GM12878 (cell line): ENCODE data around the gene CDHR2. TPM values are rescaled to one million over a fixed set of nuclear protein-coding genes. Genes with fewer than 3 reads are reported as not detected.
A peak's percentile ranks its signal among the peaks of the same experiment; 100 is the strongest.

Source experiments
- ATAC-seq: fragments of 200-7000 bp; cut with Tn5 transposase; 3 replicates; pipeline ENCODE4 v1.9.1; 2020; ENCODE audit warnings: mild to moderate bottlenecking, moderate library complexity
- BruUV-seq: library from RNA; stranded (reverse); fragments of 400-500 nt; replicated peaks from 2 replicates; lab custom pipeline; 2021; lab: Mats Ljungman, UMichigan
- CTCF ChIA-PET: fragments of 300-600 bp; sonication (Branson Sonifier 250); formaldehyde crosslinking; extraction: SDS; loops from one replicate; lab custom pipeline; 2021; ENCODE audit warnings: inconsistent platforms; lab: Yijun Ruan, JAX
- POLR2A ChIA-PET: fragments of 350-600 bp; formaldehyde crosslinking; extraction: SDS; loops from one replicate; lab custom pipeline; 2021; ENCODE audit warnings: inconsistent platforms; lab: Charles Lee
- RAD21 ChIA-PET: fragments of 300-600 bp; sonication (Branson Sonifier 250); formaldehyde crosslinking; loops from one replicate; lab custom pipeline; 2023; ENCODE audit warnings: antibody characterized with exemption; ENCODE audit not compliant: unreplicated experiment; lab: Charles Lee
- SMC1A ChIA-PET: fragments of 300-600 bp; sonication (Branson Sonifier 250); formaldehyde crosslinking; loops from one replicate; lab custom pipeline; 2023; ENCODE audit not compliant: unreplicated experiment, uncharacterized antibody; lab: Charles Lee
- DNase-seq: peaks from one replicate; pipeline ENCODE4 v3.0.0-alpha.2; 2011; ENCODE audit warnings: low read depth, low spot score
- FAIRE-seq: peaks from 3 replicates; lab custom pipeline; 2011; peaks lifted over from hg19 to GRCh38; lab: Jason Lieb, UNC
- H2AFZ ChIP-seq: 2 replicates; pipeline ENCODE4 v1.6.0; 2011; ENCODE audit warnings: low read depth, low read length, control low read depth; ENCODE audit not compliant: control insufficient read depth
- H3K27ac ChIP-seq: 2 replicates; pipeline ENCODE4 v1.5.1; 2011; ENCODE audit warnings: control low read depth; ENCODE audit not compliant: control insufficient read depth, insufficient read depth
- H3K27me3 ChIP-seq, 2 experiments: replicated peaks in 1 of 2; 2 replicates each; pipeline versions ENCODE4 v1.6.0 to v1.6.1; 2011; ENCODE audit warnings: low read length in 1 of 2; ENCODE audit not compliant: control insufficient read depth in 2 of 2, insufficient read depth in 2 of 2
- H3K36me3 ChIP-seq, 2 experiments: 2 replicates each; pipeline ENCODE4 v1.5.1; 2011; ENCODE audit warnings: low read length in 1 of 2; ENCODE audit not compliant: control insufficient read depth in 2 of 2, insufficient read depth in 2 of 2
- H3K4me1 ChIP-seq: 2 replicates; pipeline ENCODE4 v1.6.1; 2011; ENCODE audit warnings: mild to moderate bottlenecking, low read length, moderate library complexity, mixed read lengths; ENCODE audit not compliant: control insufficient read depth, insufficient read depth
- H3K4me2 ChIP-seq: 2 replicates; pipeline ENCODE4 v1.6.0; 2011; ENCODE audit warnings: control low read depth; ENCODE audit not compliant: control insufficient read depth, insufficient read depth
- H3K4me3 ChIP-seq: fragments of 200-600 bp; sonication (generic); 2 replicates; pipeline ENCODE4 v1.5.1; 2016
- H3K79me2 ChIP-seq: 2 replicates; pipeline ENCODE4 v1.6.0; 2011; ENCODE audit warnings: low read length; ENCODE audit not compliant: control insufficient read depth, insufficient read depth
- H3K9ac ChIP-seq: 2 replicates; pipeline ENCODE4 v1.8.0; 2011; ENCODE audit warnings: low read length, control low read depth, mixed read lengths; ENCODE audit not compliant: control insufficient read depth, insufficient read depth
- H3K9me3 ChIP-seq: replicated peaks from 3 replicates; pipeline ENCODE4 v1.5.1; 2011; ENCODE audit warnings: mild to moderate bottlenecking, low read length; ENCODE audit not compliant: control insufficient read depth, insufficient read depth
- H4K20me1 ChIP-seq: 2 replicates; pipeline ENCODE4 v1.6.0; 2011; ENCODE audit not compliant: control insufficient read depth, insufficient read depth
- BHLHE40 ChIP-seq, 2 experiments: fragments of 450-650 bp in 1 of 2; IDR thresholded peaks; 2 replicates each; pipeline ENCODE4 v1.6.1; 2011 to 2017; ENCODE audit warnings: low read depth in 2 of 2, borderline replicate concordance in 1 of 2, improper control_type of control experiment in 1 of 2, low read length in 1 of 2, mild to moderate bottlenecking in 1 of 2
- CREB1 ChIP-seq: IDR thresholded peaks from 2 replicates; pipeline ENCODE4 v1.6.1; 2012; ENCODE audit warnings: low read depth, mild to moderate bottlenecking, inconsistent platforms
- DPF2 ChIP-seq: fragments of 450-650 bp; IDR thresholded peaks from 2 replicates; pipeline ENCODE4 v1.6.1; 2017; ENCODE audit warnings: mild to moderate bottlenecking
- FOXM1 ChIP-seq: IDR thresholded peaks from 2 replicates; pipeline ENCODE4 v1.6.1; 2012; ENCODE audit warnings: low read depth, mild to moderate bottlenecking, inconsistent platforms, low read length, moderate library complexity
- IKZF1 ChIP-seq: fragments of 450-650 bp; conservative IDR thresholded peaks from 2 replicates; pipeline ENCODE4 v1.6.1; 2017; ENCODE audit warnings: antibody characterized with exemption, mild to moderate bottlenecking
- LARP7 ChIP-seq: fragments of 450-650 bp; IDR thresholded peaks from 2 replicates; pipeline ENCODE4 v1.6.1; 2017; ENCODE audit warnings: mild to moderate bottlenecking
- NR2F1 ChIP-seq: fragments of 450-650 bp; conservative IDR thresholded peaks from 2 replicates; pipeline ENCODE4 v1.6.1; 2017; ENCODE audit warnings: mild to moderate bottlenecking
- POLR2A ChIP-seq: IDR thresholded peaks from 2 replicates; pipeline ENCODE4 v1.6.1; 2011; ENCODE audit warnings: low read depth, mild to moderate bottlenecking, low read length
- RUNX3 ChIP-seq: IDR thresholded peaks from 2 replicates; pipeline ENCODE4 v1.6.1; 2012; ENCODE audit warnings: low read length, inconsistent platforms
- SMAD5 ChIP-seq: IDR thresholded peaks from 2 replicates; pipeline ENCODE4 v1.6.1; 2016; ENCODE audit warnings: antibody characterized with exemption, low read depth
- SMARCA5 ChIP-seq: fragments of 450-650 bp; IDR thresholded peaks from 2 replicates; pipeline ENCODE4 v1.6.1; 2017; ENCODE audit warnings: mild to moderate bottlenecking
- ZNF384 ChIP-seq: IDR thresholded peaks from 2 replicates; pipeline ENCODE4 v1.6.1; 2012; ENCODE audit warnings: low read depth, mild to moderate bottlenecking, low read length, improper control_type of control experiment, borderline replicate concordance
- WGBS: methylation state at CpG from one replicate; pipeline ENCODE4 v1.1.6; 2016; ENCODE audit warnings: low lambda C conversion rate; ENCODE audit not compliant: insufficient replicate concordance, insufficient coverage; ENCODE audit errors: missing lambda C conversion rate; 5-methylcytosine and 5-hydroxymethylcytosine counted together
- in situ Hi-C: fragments of 300-500 bp; cut with MboI; formaldehyde crosslinking; loops from 9 replicates; pipeline ENCODE4 v1.14.3; 2018; ENCODE audit warnings: mixed read lengths
- intact Hi-C: fragments of 100-400 bp; cut with micrococcal nuclease; formaldehyde crosslinking; loops from one replicate; pipeline ENCODE4 v1.14.2; 2022; ENCODE audit not compliant: unreplicated experiment
- polyA plus RNA-seq, 11 experiments: library from polyadenylated mRNA; depleted of rRNA in 4 of 11; unstranded in 6 of 11; stranded (reverse) in 5 of 11; fragments of >200 nt; fragmentation: Nextera tagmentation in 4 of 11; fragmentation: Illumina TruSeq in 1 of 11; extraction: Ambion mirVana in 4 of 11; extraction: Trizol in 1 of 11; gene quantifications; 1 replicate in 1 of 11; 2 replicates in 10 of 11; pipeline versions ENCODE4 v1.2.1 to v1.2.3, GENCODE V29; 2011 to 2016; ENCODE audit warnings: inconsistent platforms in 2 of 11, missing spikeins in 2 of 11, low read depth in 1 of 11
- total RNA-seq, 4 experiments: library from RNA; depleted of rRNA in 3 of 4; stranded (reverse); fragments of >200 nt in 3 of 4; fragmentation: Illumina TruSeq in 1 of 4; extraction: Trizol in 1 of 4; gene quantifications; 2 replicates each; pipeline versions ENCODE4 v1.2.1 to v1.2.3, GENCODE V29; 2013 to 2021
- TF ChIP-seq, protein P1 (sequence below): fragments of 450-650 bp; IDR thresholded peaks from 2 replicates; pipeline ENCODE4 v1.6.1; 2017; ENCODE audit warnings: low read depth, mild to moderate bottlenecking, moderate library complexity
- TF ChIP-seq, protein P2 (sequence below): fragments of 450-650 bp; IDR thresholded peaks from 2 replicates; pipeline ENCODE4 v1.6.1; 2016; ENCODE audit warnings: mild to moderate bottlenecking

CDHR2 gene
- total and polyA plus RNA-seq, 10 of the 15 experiments (the other 5 are each of a cell fraction or from before 2014, with no cell fraction given): 0.03 to 0.46 (median 0.06) TPM; not detected in 5

DNA sequence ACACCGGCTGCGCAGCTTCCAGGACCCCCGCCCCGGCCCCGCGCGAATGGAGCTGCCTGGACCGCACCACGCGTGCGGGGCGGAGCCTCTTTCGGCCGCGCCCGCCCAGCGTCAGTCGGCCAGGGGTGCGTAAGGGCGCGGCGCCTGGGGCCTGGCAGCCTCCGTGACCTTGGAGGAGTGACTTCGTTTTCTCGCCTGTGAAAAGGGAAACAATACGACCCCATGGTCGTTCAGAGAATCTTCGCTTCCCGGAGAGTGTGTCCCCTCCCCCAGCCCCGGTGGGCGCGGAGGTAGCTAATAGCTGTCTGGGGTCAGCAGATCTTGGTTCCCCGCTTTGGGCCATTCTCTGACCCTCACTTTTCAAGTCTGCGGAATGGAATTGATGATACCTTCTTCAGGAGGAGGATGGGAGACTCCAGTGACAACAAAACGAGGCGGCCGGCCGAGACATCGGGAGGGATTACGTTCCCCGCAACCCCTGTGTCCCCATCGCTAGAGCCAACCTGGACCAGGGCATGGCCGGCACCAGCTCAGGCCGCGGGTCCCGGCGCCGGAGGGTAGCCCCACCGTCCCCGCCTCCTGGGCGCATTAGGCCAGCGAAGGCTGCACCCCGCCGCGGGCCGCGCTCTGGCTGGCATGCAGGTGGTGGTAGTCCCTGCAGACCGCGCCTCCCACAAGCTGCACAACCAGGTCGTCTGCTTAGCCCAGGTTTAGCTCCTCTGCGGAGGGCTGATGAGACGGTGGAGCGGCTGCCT lies 5.5 kb upstream of the CDHR2 start:
- peak overlapping the region; percentile 69 for H3K27ac ChIP-seq
- FAIRE-seq (no peak), ATAC-seq (peak; percentile 88), DNase-seq (no peak)
- H3K4me1 ChIP-seq: peaks cover 14% of the 10 kb centered on the region
- H3K27me3 ChIP-seq: no peaks in the 10 kb centered on the region
- WGBS: under 1% methylated on average over 63 of the region's 63 CpGs
- no peaks in the 10 kb centered on the region for H3K36me3 ChIP-seq
- H3K4me3 ChIP-seq: peak overlapping the region; percentile 85
- no peaks in the 10 kb centered on the region for H3K9me3 ChIP-seq
- intact Hi-C loops: no loop called here
- ChIA-PET CTCF (interaction anchor here (0.6 to 2.7 kb wide), 9 partner anchors 9 to 1599 kb away, joined by 3 to 18 read pairs (median 5); partner anchors contain the start of genes CLTB and SNCB), SMC1A (interaction anchor here (0.9 to 2.0 kb wide), 4 partner anchors 9 to 127 kb away, joined by 3 to 9 read pairs (median 4); partner anchors contain the start of gene CLTB), POLR2A (interaction anchor here (0.6 to 1.5 kb wide), 6 partner anchors 8 to 757 kb away, joined by 3 to 9 read pairs (median 4); partner anchors contain the start of gene CLTB)
- TSS peak; percentile 93 for BruUV-seq
- H3K9ac ChIP-seq: peak overlapping the region; percentile 83
- no peaks in the 10 kb centered on the region for H4K20me1 ChIP-seq
- TF ChIP-seq RUNX3 (peak; percentile 14; the same call in 1 of the 2 replicates), IKZF1 (0 out of 2 replicates have a peak, but pooled peaks have one; percentile 58), SMARCA5 (peak; percentile 32; the same call in 1 of the 2 replicates), NR2F1 (peak; percentile 58), CREB1 (0 out of 2 replicates have a peak, but pooled peaks have one; percentile 37), SMAD5 (no peak), POLR2A (peak; percentile 53; the same call in 1 of the 2 replicates), ZNF384 (no peak), LARP7 (peak; percentile 28; the same call in 1 of the 2 replicates), FOXM1 (no peak), DPF2 (0 out of 2 replicates have a peak, but pooled peaks have one; percentile 8), BHLHE40 (IDR thresholded peaks at IDR 0.05; ENCODE audit: borderline replicate concordance in 1 of 2, low read depth in 2 of 2, low read length in 1 of 2) (peak in 1 of 2 experiments; percentile 78; a peak in 2 of 4 replicates)
- TF ChIP-seq, protein P1, sequence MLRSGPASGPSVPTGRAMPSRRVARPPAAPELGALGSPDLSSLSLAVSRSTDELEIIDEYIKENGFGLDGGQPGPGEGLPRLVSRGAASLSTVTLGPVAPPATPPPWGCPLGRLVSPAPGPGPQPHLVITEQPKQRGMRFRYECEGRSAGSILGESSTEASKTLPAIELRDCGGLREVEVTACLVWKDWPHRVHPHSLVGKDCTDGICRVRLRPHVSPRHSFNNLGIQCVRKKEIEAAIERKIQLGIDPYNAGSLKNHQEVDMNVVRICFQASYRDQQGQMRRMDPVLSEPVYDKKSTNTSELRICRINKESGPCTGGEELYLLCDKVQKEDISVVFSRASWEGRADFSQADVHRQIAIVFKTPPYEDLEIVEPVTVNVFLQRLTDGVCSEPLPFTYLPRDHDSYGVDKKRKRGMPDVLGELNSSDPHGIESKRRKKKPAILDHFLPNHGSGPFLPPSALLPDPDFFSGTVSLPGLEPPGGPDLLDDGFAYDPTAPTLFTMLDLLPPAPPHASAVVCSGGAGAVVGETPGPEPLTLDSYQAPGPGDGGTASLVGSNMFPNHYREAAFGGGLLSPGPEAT: no peak
- TF ChIP-seq, protein P2, sequence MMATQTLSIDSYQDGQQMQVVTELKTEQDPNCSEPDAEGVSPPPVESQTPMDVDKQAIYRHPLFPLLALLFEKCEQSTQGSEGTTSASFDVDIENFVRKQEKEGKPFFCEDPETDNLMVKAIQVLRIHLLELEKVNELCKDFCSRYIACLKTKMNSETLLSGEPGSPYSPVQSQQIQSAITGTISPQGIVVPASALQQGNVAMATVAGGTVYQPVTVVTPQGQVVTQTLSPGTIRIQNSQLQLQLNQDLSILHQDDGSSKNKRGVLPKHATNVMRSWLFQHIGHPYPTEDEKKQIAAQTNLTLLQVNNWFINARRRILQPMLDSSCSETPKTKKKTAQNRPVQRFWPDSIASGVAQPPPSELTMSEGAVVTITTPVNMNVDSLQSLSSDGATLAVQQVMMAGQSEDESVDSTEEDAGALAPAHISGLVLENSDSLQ: 0 out of 2 replicates have a peak, but pooled peaks have one; percentile 5
- TF ChIP-seq, all 136 proteins: peak for 10
- peak overlapping the region; percentile 98 for H2AFZ ChIP-seq
- in situ Hi-C loops: no loop called here
- H3K4me2 ChIP-seq: peak overlapping the region; percentile 98
- 0 out of 2 replicates have a peak, but pooled peaks cover 1% of the 10 kb centered on the region for H3K79me2 ChIP-seq
- RAD21 ChIA-PET: interaction anchor here (0.6 to 2.4 kb wide), 8 partner anchors 9 to 308 kb away, joined by 3 to 17 read pairs (median 3); partner anchors contain the start of genes CLTB and FAF2
